HG03175 (cell line): Measurements from ENCODE around the gene ZBTB38.

Experiments
- ATAC-seq: cut with Tn5 transposase; IDR thresholded peaks from one replicate; pipeline ENCODE4 v1.9.1; 2021; ENCODE audit warnings: mild to moderate bottlenecking, moderate library complexity; ENCODE audit not compliant: unreplicated experiment

Gene ZBTB38

DNA sequence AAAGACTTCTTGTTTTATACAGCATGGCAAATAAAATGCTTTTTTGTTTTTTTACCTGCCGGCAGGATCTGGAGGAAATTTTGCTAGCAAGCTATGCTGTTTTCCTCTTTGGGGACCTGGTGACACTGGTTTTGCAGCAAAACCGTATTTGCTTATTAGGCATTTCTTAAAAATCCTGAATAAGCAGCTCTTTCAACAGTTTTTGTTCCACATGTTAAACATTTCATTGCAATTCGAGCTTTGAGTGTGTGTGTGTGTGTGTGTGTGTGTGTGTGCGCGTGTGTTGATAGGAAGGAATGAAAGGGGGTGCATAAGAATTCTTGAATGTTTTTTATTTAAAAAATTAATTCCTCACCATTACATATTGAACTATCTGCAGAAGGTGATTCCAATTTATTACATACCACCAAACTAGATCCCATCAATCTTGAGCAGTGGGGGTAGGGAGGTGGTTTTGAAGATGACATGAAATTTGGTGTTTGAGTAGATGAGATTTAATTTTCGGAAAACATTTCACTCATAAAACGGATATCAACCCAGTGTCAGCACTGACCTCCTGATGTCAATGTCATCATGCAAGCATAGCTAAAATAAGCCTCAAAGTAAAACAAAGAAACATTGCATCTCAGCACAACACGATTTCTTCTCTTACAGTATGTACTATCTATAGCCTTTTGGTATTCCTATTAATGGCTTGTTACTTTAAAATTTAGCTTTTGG is 17.3 kb downstream of the ZBTB38 start:
- ATAC-seq = no peak

DNA sequence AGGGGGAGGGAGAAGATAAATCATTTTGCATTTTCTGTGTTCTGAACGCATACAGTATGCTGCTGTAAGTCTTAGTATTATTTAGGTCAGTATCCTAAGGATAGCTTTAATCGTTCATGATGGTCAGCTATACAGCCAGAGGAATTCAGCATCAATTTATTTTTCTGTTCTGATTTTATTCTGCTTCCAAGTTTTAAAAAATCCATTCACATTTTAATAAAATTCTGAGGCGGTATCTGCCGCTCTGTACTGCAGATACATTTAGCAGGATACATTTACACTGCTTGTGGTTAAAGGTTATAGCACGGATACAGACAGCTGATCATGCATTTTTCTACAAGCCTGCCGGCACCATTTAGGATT is 17.8 kb downstream of the ZBTB38 start:
- no peak for ATAC-seq

DNA sequence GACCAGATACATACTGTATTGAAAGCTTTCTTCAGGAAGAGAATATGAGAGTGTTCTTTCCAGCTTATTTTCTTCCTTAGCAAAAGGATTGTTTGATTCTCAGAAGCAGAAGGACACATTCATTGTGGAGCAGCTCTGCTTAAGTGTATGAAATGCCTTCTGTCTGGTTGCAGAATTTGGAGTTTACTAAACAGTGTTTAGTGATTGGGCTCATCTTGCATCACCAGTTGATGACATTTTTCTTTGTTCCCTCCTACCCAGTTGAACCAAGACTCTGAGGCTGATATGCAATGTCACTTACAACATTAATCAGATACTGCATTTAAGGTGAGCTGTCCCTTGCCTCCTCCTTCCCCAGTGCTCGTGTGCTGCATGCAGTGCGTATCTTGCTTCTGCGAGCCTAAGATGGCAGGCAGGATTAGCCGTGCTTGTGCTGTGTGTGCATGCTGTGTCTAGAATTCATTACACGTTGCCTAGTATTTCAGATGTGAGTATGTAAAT is 18.4 kb downstream of the ZBTB38 start:
- peak; percentile 31 for ATAC-seq

DNA sequence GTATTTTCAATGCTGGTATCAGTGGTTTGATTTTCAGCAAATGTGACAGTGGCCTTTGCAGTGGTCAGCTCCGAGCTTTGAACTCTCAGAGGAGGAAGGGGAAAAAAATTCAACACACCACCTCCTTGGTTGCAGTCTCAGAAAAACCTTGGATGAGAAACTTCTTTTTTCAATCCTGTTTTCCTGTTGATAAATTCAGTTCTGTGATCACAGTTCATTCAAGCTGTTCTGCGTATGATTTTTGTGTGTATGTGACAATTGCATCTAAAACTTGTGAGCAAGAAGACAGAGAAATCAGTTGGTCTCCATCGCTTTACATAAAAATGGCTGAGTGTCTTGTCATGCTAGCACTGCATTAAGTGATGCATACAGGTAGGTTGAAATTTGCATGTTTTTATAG is 19.2 kb downstream of the ZBTB38 start:
- ATAC-seq = no peak

DNA sequence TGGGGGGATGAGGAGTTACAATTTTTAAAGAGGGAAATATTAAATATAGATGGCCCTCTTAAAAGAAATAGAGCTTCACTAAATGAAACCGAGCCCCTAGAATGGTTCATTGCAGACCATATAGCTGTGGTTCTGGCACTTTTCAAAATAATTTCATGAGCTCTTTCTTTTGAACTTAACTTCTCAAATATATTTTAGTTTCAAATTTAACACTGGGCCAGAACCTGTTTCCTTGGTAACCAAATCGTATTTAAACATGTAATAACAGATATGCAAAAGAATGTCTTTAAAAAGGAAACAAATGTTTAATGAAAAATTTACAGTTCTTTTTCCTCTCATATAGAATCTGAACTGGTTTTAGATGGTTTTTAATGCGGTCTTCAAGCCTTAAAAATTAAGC is 20.1 kb downstream of the ZBTB38 start:
- no peak for ATAC-seq

DNA sequence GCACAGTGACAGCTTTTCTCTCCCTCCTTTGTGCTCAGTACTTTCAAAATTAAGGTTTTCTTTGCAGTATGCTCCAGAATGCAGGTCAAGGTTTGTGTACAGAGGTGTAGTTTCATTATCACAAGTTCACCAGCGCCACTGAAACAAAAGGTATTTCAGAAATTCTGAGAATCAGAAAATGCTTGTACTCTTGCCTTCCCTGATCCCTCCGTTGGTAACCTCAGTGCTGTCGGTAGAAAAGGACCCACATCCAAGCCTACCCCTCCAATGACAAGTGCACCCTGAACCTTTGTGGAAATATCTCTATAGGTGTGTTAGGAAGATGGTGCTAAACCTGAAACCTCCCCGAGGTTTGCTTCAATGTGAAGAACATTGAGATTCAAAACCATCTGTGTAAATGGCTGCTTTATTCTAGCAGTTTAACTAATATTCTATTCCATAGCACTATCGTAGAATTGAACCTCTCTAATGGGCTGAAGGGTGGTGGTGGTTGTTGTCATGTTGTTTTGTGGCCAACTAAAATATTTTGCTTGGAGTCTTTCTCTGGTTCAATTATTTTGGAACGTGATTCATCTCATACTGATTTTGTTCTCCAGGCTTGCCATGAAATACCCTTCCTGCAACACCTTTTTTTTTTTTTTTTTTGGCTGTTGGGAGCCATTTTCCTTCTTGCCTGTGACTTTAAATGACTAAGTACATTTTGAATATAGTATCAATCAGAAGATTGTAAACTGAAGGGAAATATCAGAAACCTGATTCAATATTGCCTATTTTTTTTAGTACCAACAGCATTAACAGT is 20.7 kb downstream of the ZBTB38 start:
- ATAC-seq = peak; percentile 33

DNA sequence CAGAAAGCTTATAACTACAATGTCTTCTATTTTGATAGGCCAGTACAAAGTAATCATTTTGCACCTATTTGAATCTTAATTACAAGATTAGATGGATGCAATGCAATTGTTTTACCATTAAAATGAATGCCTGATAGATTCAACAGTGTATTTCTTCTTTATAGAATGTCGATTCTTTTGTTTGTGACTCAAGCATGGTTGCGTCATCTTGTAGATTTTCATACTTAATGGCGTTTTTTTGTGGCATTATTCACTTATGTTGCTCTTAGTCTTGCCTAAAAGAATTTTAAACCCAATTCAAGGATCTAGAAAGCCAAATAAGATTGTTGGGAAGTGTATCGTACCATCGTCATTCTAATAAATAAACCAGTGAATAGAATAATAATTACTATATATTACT is 21.4 kb downstream of the ZBTB38 start:
- no peak for ATAC-seq

DNA sequence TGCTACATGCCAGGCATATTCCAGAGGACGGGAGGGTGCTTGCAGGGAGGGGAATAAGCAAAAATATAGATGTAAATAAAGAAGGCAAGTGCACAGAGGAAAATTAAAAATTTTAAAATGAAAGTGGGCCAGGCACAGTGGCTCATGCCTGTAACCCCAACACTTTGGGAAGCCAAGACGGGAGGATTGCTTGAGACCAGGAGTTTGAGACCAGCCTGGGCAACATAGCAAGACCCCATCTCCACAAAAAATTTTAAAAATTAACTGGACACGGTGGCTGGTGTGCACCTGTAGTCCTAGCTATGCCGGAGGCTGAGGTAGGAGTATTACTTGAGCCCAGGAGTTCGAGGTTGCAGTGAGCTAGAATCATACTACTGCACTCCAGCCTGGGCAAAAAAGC is 22.4 kb downstream of the ZBTB38 start:
- no peak for ATAC-seq

DNA sequence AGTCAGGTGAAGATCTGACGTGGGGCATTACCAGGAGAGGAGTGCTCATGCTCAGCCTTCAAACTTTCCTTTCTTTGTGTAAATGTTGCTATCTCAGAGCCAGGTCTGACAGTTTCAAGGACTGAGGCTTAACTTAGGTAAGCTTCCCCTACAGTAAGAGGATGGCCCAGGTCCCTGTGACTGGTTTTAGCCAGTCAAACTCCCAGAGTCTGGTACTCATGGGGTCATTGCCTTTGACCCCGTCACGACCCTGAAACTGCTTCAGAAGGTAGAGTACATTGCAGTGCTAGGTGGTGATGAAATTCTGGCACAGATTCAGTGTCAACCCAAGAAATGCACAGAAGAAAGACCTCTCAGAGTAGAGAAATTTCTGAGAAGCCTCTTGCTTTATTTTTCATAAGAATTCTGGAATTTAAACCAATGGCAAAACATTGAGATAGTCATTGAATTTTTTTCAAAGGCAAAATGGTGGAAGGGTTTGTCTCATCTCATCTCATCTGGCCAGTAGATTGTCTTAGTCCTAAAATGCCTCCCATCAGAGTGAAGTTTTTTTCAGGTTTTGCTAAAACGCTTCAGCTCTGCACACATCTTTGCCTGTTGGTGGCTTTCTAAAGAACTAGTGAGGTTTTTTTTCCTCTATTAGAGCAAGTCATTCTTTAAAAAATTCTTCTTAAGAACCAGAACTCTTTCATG is 23.1 kb downstream of the ZBTB38 start:
- ATAC-seq = no peak

DNA sequence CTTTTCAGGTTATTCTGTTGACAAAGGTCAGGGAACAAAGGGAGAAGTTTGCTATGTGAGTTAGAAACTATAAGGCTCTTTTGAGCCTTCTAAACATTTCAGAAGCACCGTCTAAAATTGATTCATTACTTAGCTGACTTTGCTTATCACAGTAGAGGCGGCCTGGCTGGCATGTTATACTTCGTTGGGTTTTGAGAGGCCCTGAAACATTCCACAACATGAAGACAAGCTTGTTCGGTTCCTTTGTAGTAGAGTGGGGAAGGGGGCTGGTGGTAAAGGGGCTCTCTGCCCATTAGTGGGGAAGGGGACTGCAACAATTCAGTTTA is 23.6 kb downstream of the ZBTB38 start:
- ATAC-seq = no peak

DNA sequence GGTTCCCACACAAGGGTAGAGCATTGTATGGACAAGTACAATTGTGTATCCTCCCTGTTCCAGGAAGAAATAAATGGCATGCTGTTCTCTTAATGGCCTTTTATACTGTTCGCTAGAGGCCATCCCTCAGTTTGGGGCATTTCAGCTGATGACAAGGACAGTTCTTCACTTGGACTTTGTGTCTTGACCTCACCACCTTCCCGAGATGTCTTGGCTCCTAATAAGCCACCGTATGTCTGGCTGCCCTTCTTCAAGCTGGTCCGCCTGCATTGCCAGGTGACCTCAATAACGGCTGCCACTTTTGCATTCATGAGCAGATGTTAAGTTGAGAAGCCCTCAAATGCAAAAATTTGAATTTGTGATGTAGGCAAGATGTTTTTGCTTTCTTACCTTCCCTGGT is 24.1 kb downstream of the ZBTB38 start:
- no peak for ATAC-seq

DNA sequence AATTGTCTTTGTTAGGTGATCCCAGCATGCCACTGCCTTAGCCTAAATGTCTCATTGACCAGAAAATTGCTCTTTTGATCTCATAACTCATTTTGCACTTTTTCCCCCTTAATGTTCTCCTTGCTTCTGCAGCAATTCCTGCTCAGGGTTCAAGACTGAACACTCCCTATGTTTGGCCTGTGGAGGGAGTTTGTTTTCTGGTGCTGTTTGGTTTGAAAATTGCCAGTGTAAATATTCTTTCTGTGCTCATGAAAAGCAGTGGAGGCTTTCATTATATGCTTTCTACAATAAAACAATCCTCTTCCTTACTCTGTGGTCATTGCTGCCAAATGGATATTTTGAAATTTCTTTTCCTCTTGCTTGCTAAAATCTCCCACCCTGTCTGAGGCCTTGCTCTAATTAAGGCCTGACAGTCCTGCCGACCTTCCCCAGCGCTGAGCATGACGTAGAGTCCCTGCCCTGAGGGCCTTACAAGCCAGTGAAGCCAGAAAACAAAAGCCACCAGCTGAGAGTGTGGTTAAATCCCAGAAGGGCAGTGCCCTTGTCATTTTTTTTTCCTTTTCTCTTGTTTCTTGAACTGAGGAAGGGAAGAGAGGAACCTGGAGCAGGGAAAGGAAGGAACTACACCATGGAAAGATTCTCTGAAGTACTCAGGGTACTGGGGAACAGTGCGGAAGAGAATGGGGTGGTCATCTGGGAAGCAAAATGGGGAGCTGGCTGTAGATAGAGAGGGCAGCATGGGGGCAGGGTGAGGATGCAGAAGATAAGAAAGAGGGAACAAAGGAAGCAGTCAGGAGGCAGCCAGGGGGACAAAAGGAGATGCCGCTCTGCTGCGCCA is 24.8 kb downstream of the ZBTB38 start:
- ATAC-seq = no peak

DNA sequence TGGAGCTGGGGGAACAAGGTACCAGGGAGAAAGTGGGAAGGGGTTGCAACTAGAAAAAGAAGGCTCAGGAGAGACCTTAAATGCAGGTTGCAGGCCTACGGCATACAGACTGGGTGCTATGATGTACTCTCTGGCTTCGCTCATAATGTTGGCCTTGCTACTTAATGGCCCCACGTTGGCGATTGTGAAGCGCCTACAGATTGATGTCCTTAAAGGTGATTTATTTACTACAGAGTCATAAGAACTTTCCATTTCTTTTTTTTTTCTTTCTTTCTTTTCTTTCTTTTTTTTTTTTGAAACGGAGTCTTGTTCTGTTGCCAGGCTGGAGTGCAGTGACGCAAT is 25.4 kb downstream of the ZBTB38 start:
- ATAC-seq = no peak

DNA sequence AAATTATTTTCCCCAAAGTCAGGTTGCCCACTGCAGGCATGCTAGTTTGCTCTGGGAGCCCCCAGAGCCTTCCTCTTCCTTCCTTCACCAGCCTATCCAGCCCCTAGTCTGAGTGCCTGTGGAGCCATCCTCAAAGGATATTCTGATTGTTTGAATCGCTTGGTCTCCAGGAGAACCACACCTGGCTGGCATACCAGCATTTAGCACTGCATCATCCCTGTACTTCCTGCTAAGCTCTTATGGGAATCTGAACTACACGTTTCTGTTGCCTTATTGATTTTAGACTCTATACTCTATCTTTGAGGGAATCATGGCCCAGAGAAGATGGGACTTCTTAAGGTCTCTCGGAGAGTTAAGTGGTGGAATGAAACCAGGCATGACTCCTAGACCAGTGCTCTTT is 26.3 kb downstream of the ZBTB38 start:
- no peak for ATAC-seq

DNA sequence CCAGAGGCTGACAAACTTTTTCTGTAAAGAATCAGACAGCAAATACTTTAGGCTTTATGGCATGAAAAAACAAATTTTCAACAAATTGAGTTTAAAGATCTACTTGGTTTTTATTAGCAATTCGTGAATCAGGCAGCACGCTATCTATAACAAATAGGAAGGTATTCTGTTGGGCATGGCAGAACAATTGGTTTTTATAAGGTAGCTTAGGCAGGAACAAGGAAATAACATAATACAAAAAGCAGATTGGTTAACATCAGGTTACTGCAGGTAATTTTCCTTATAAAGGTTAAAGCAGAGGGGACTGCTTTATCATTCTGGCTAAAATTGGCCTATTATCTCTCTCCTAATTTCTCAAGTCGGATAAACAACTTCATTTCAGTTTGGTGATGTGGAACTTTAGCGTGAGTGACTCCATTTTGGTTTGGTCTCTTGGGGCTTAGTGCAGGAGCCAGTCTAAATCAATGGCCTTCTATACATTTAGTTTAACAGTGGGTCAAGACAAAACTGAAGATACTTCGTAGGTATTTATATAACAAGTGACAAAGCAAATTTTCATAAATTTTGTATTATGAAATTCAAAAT is 26.8 kb downstream of the ZBTB38 start:
- ATAC-seq = no peak

DNA sequence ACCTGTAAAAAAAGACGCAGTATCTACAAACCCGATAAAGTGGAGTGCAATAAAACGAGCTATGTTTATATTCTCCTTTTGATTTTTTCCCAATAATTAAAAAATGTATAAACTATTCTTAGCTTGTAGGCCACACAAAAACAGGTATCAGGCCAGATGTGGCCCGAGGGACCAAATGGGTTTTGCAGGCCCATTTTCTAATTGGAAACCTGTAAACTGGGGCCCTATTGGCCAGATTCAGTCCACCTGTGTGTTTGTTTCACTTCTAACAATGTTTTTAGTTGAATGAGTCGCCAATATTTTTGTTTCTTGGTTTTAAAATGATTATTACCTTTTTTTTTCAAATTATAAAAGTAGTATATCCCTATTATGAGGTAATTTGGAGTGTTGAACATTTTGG is 29.7 kb downstream of the ZBTB38 start:
- no peak for ATAC-seq

DNA sequence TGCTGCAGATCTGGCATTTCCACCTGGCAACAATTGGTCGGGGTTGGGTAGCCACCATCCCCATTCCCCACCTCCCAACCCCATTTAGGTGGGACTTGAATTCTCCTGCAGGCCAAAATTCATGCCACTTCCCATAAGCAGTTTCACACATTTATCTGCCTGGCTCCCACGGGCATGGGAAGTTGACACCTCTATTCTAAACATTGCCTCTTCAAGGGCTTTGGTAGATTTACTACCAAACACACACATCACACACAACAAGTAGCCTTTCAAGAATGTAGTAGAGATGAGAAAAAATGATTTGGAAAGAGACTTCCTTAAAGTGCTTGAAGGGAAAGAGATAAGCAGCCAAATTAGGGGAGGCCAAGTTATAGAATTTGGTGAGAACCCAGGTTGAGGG is 30.9 kb downstream of the ZBTB38 start:
- no peak for ATAC-seq

DNA sequence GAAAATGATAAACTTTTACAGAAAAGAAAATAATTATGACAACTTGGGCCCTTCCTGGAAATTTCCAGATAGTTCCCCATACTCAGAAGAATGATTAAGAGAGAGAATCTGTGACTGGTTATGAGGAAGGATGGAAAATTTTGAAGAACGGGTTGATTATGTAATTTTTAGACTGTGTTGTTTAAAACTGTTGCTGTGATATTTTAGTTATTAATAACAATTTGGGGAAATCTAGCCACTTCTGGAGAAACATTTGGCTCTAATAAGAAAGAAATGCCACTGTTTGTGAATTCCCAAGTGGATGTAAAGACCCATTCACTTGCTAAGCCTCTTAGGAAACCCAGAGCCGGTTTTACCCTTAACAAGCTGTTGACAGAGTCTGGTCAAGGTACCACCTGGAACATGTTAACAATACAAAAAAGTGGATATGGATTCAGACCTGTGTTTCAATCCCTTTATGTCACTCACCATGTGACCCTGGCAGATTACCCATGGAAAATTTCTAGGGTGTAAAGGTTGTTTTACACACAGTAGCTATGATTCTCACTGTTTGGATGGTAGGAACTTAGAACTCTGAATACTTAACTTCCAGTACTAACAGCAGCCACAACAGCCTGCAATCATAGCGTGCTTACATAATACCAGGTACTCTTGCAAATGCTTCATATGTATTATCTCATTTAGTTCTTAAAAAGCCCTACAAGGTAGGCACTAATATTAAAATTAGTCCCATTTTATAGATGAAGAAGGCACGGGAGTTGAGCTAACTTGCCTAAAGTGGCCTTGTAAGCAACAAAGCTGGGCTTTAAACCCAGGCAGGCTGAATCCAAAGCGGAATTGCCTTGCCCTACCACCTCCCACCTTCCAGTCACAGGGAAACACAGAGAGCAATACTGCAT is 32.0 kb downstream of the ZBTB38 start:
- no peak for ATAC-seq

DNA sequence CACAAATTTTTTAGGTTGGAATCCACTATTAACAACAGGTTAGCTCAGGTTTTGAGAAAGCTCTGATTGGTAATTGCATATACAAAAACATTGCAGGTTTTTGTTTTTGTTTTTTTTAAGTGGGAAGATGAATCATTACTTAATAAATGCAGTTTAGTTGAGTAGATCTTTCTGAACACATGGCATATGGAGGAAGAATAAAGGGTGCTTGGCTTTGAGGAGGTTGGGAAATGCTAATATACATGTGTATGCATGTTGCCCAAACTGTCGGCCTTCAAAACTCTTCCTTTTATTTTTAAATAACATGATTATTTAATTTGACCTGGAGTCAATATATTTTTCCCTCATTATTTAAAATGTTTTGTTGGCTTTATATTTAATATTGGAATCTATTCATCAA is 32.8 kb downstream of the ZBTB38 start:
- ATAC-seq = no peak
